ENCODE data around the gene LILRB1.

GRCh38 chr19:54670576-54671357, 40.5 kb downstream of the LILRB1 start:
- TF ChIP-seq POLR2AphosphoS5 (IDR thresholded peaks at IDR 0.05; ENCODE audit: borderline replicate concordance, low read depth, low read length) (no peak), EZH2 (IDR thresholded peaks at IDR 0.05) (no peak), FOXP2 (optimal IDR thresholded peaks at IDR 0.05; ENCODE audit: control extremely low read depth, extremely low read length, insufficient read depth) (no peak)

Data from SK-N-MC (cell line).